Smooth muscle cell of bladder (primary cell): ENCODE data around the gene SNX20. TPM values are rescaled to one million over a fixed set of nuclear protein-coding genes. Genes with fewer than 3 reads are reported as not detected.

Experiments
- total RNA-seq: library from RNA; depleted of rRNA; stranded (reverse); fragments of >200 nt; gene quantifications from 2 replicates; pipeline ENCODE4 v1.2.3, GENCODE V29; 2014

The SNX20 gene, protein sequence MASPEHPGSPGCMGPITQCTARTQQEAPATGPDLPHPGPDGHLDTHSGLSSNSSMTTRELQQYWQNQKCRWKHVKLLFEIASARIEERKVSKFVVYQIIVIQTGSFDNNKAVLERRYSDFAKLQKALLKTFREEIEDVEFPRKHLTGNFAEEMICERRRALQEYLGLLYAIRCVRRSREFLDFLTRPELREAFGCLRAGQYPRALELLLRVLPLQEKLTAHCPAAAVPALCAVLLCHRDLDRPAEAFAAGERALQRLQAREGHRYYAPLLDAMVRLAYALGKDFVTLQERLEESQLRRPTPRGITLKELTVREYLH
- not detected in 2 replicates for total RNA-seq

DNA sequence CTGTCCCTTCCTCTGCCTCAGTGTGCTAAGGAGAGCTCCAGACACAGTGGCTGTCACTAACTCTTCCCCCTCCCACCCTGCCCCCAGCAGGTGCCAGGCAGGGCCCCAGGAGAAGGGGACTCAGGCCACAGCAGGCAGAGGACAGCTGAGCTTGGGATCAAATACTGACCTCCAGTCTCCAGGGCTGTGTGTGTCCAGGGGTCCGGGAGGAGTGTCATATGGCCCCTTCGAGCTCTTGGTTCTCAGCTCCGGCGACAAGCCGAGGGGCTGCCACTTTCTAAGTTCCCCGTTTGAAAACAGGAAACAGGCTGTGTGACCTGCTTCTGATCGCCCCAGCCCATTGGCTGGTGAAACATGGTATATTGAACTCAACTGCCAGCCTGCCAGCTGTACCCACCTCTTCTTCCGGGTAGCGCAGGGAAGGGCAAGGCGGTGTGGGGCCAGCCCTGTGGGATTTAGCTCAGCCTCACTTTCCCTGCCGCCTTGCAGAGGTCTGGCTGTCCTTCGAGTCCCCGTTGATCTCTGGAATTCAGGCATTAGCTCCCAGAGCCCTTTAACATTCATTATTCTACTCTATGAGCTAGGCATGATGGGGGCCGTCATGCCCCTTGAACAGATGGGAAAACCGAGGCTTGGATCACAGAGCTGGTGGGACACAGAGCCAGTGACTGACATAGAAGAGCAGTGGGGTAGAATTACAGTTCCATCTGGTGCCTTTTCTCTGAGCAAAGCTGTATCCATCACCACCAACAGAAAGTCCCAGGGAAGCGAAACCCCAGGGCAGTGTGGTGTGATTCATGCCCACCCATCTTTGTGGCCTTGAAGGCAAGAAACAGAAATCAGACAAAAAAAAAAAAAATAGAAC, at the start of gene SNX20:
TSS of gene SNX20 (minus strand) at position 292 of the 865 bp plus-strand sequence. CDS start 3,786 bp downstream, outside the sequence.

GRCh38 chr16:50692999-50693781, 12.1 kb upstream of the SNX20 start, which contains the start of gene NOD2:
Gene NOD2, plus strand, starts transcription at chr16:50693606. Its CDS starts 5,890 bp downstream, at chr16:50699496.

Other genes starting within 250 kb of the SNX20 start
- under 0.01 TPM in 2 replicates for gene NKD1, start 132.9 kb downstream of the SNX20 start, total RNA-seq
- 0.09 and 0.14 TPM in 2 replicates for gene NOD2, start 12.3 kb upstream of the SNX20 start, total RNA-seq
- 32.1 and 37.1 TPM in 2 replicates for gene CYLD, start 60.8 kb upstream of the SNX20 start, total RNA-seq